VCaP (cell line): ENCODE results near the gene GRIK3.

Experiments used
- H3K27ac ChIP-seq: fragments of 450-650 bp; 2 replicates; pipeline ENCODE4 v1.5.1; 2017
- CTCF ChIP-seq: fragments of 450-650 bp; conservative IDR thresholded peaks from 2 replicates; pipeline ENCODE4 v1.5.1; 2017; ENCODE audit warnings: mild to moderate bottlenecking, moderate library complexity

GRIK3 gene

GRCh38 chr1:37037690-37038089 is 3.4 kb upstream of the GRIK3 start:
- no peak for TF ChIP-seq CTCF
- no peak overlapping the region for H3K27ac ChIP-seq

- no peak overlapping the region for H3K27ac ChIP-seq
- TF ChIP-seq CTCF, result no peak
Observed at GRCh38 chr1:37036667-37037053, 2.3 kb upstream of the GRIK3 start.

GRCh38 chr1:37035796-37036666 is 1.7 kb upstream of the GRIK3 start:
- no peak for TF ChIP-seq CTCF

GRCh38 chr1:37035014-37035691 is 838 bp upstream of the GRIK3 start:
- no peak overlapping the region for H3K27ac ChIP-seq
- no peak for TF ChIP-seq CTCF

More at GRCh38 chr1:37035796-37036666, 1.7 kb upstream of the GRIK3 start:
- no peak overlapping the region for H3K27ac ChIP-seq

GRCh38 chr1:37033355-37034101 is 787 bp downstream of the GRIK3 start:
- no peak overlapping the region for H3K27ac ChIP-seq
- no peak; the same call in 1 of the 2 replicates for TF ChIP-seq CTCF

- no peak for TF ChIP-seq CTCF
- H3K27ac ChIP-seq, result no peak overlapping the region
Observed at GRCh38 chr1:37032660-37033354, 1.5 kb downstream of the GRIK3 start.
